ENCODE measurements around the gene PALD1. TPM values are rescaled to one million over a fixed set of nuclear protein-coding genes. Genes with fewer than 3 reads are reported as not detected.

PALD1 gene
- total and polyA plus RNA-seq, 2 experiments from 2014 or later, result 11.9 to 58.2 TPM

GRCh38 chr10:70515035-70515667, 36.6 kb downstream of the PALD1 start (continued):
- no peak for TF ChIP-seq ZNF462 (CRISPR knock-in tag; IDR thresholded peaks at IDR 0.05)

GRCh38 chr10:70518695-70519094, 40.1 kb downstream of the PALD1 start:
- H3K4me3 Mint-ChIP-seq, result no peak overlapping the region
- H3K4me1 Mint-ChIP-seq, result peaks cover 8% of the 10 kb centered on the region
- ATAC-seq, result no peak
- no peaks in the 10 kb centered on the region for H3K9me3 Mint-ChIP-seq
- Histone ChIP-seq H3K4me2 (no peak overlapping the region), H3K36me3 (ENCODE audit: insufficient read depth) (no peaks in the 10 kb centered on the region), H3K4me3 (no peak overlapping the region), H3K27me3 (ENCODE audit: insufficient read depth) (no peaks in the 10 kb centered on the region), H3K79me2 (replicated peaks; ENCODE audit: insufficient read depth) (no peaks in the 10 kb centered on the region), H3K9me2 (ENCODE audit: insufficient read depth) (no peaks in the 10 kb centered on the region), H2AFZ (no peak overlapping the region), H3F3A (replicated peaks; ENCODE audit: low read depth) (no peaks in the 10 kb centered on the region), H3K27ac (ENCODE audit: low read depth) (no peak overlapping the region), H3K4me1 (ENCODE audit: insufficient read depth) (peaks cover 8% of the 10 kb centered on the region), H4K20me1 (replicated peaks; ENCODE audit: insufficient read depth) (peaks cover 5% of the 10 kb centered on the region)
- no peak overlapping the region for H3K27ac Mint-ChIP-seq
- no peak for DNase-seq (ENCODE audit: low spot score)
- no peaks in the 10 kb centered on the region; the same call in 2 of the 3 replicates for H3K36me3 Mint-ChIP-seq (ENCODE audit: low read depth)
- H3K27me3 Mint-ChIP-seq (ENCODE audit: insufficient read depth, low read depth, poor library complexity), result peaks cover 14% of the 10 kb centered on the region
- no peak for TF ChIP-seq EZH2 (IDR thresholded peaks at IDR 0.05; ENCODE audit: low read depth, unreplicated experiment)
- no peak for TF ChIP-seq CTCF (conservative IDR thresholded peaks at IDR 0.05; ENCODE audit: low read depth in 2 of 2)
- TF ChIP-seq ZNF331 (CRISPR knock-in tag; IDR thresholded peaks at IDR 0.05; ENCODE audit: low read depth), result no peak
- TF ChIP-seq ETS1 (IDR thresholded peaks at IDR 0.05), result no peak
- TF ChIP-seq CREB1 (CRISPR knock-in tag; IDR thresholded peaks at IDR 0.05; ENCODE audit: low read depth), result no peak
- TF ChIP-seq NANOG (IDR thresholded peaks at IDR 0.05; ENCODE audit: borderline replicate concordance), result no peak
- TF ChIP-seq STAT1 (IDR thresholded peaks at IDR 0.05; ENCODE audit: unreplicated experiment), result no peak
- no peak for TF ChIP-seq EZH2phosphoT487 (IDR thresholded peaks at IDR 0.05; ENCODE audit: unreplicated experiment)
